Neural cell (in vitro differentiated cells): ENCODE data around the gene DCUN1D2. TPM values are rescaled to one million over a fixed set of nuclear protein-coding genes. Genes with fewer than 3 reads are reported as not detected.
"Not testable (repeated sequence)": the region's sequence is repeated elsewhere in the genome, so short reads cannot be mapped to it uniquely, and the experiment has no call there.

Experiments
- H2AFZ ChIP-seq: fragments of 200-600, 300-800 bp; sonication (generic), shearing (Covaris generic); 2 replicates; pipeline ENCODE4 v1.6.0; 2014; ENCODE audit warnings: low read depth, mild to moderate bottlenecking, antibody characterized with exemption, low read length, moderate library complexity
- H3F3A ChIP-seq: fragments of 200-600 bp; shearing (Covaris generic); 2 replicates; pipeline ENCODE4 v1.6.1; 2016; ENCODE audit warnings: mild to moderate bottlenecking, moderate library complexity, mixed read lengths, antibody characterized with exemption, low read length; ENCODE audit not compliant: insufficient read depth, poor library complexity, severe bottlenecking
- H3K27ac ChIP-seq: fragments of 200-600, 300-800 bp; sonication (generic), shearing (Covaris generic); 2 replicates; pipeline ENCODE4 v1.5.1; 2014; ENCODE audit warnings: mild to moderate bottlenecking, low read length, moderate library complexity
- H3K27me3 ChIP-seq: fragments of 300-800, 200-600 bp; sonication (generic), shearing (Covaris generic); 2 replicates; pipeline ENCODE4 v1.6.0; 2014; ENCODE audit warnings: mild to moderate bottlenecking, low read depth, low read length, moderate library complexity; ENCODE audit not compliant: insufficient read depth
- H3K36me3 ChIP-seq: fragments of 300-800, 200-600 bp; sonication (generic), shearing (Covaris generic); 2 replicates; pipeline ENCODE4 v1.5.1; 2014; ENCODE audit warnings: mild to moderate bottlenecking, antibody characterized with exemption, low read length, moderate library complexity; ENCODE audit not compliant: insufficient read depth
- H3K4me2 ChIP-seq: fragments of 300-800, 200-600 bp; sonication (generic), shearing (Covaris generic); 2 replicates; pipeline ENCODE4 v1.6.0; 2014; ENCODE audit warnings: mild to moderate bottlenecking, low read length
- H3K4me3 ChIP-seq: fragments of 300-800, 200-600 bp; sonication (generic), shearing (Covaris generic); 2 replicates; pipeline ENCODE4 v1.5.1; 2014; ENCODE audit warnings: mild to moderate bottlenecking, low read length, moderate library complexity
- H3K79me2 ChIP-seq: fragments of 200-600 bp; shearing (Covaris generic); replicated peaks from 2 replicates; pipeline ENCODE4 v1.6.0; 2014; ENCODE audit warnings: mild to moderate bottlenecking, low read length, moderate library complexity; ENCODE audit not compliant: insufficient read depth
- H3K9ac ChIP-seq: fragments of 300-800, 200-600 bp; sonication (generic), shearing (Covaris generic); 2 replicates; pipeline ENCODE4 v1.6.1; 2016; ENCODE audit warnings: mild to moderate bottlenecking, low read length, mixed read lengths
- H3K9me2 ChIP-seq: fragments of 200-600 bp; shearing (Covaris generic); 2 replicates; pipeline ENCODE4 v1.6.1; 2016; ENCODE audit warnings: mild to moderate bottlenecking, low read length, mixed read lengths; ENCODE audit not compliant: insufficient read depth
- H3K9me3 ChIP-seq: fragments of 200-600, 300-800 bp; sonication (generic), shearing (Covaris generic); 2 replicates; pipeline ENCODE4 v1.6.1; 2016; ENCODE audit warnings: mild to moderate bottlenecking, mixed run types, low read length, moderate library complexity, mixed read lengths
- H4K20me1 ChIP-seq: fragments of 200-600 bp; shearing (Covaris generic); 2 replicates; pipeline ENCODE4 v1.6.1; 2016; ENCODE audit warnings: mild to moderate bottlenecking, mixed run types; ENCODE audit not compliant: insufficient read depth
- CTCF ChIP-seq: fragments of 450-650 bp; IDR thresholded peaks from 2 replicates; pipeline ENCODE4 v1.5.1; 2014; ENCODE audit warnings: antibody characterized with exemption, mild to moderate bottlenecking, moderate library complexity; ENCODE audit not compliant: poor library complexity, severe bottlenecking
- EP300 ChIP-seq: fragments of 450-650 bp; conservative IDR thresholded peaks from 2 replicates; pipeline ENCODE4 v1.6.1; 2014; ENCODE audit warnings: antibody characterized with exemption, mild to moderate bottlenecking, moderate library complexity; ENCODE audit not compliant: poor library complexity, severe bottlenecking
- EZH2 ChIP-seq: fragments of 200-600, 300-800 bp; shearing (Covaris generic), sonication (generic); IDR thresholded peaks from 2 replicates; pipeline ENCODE4 v1.6.1; 2014; ENCODE audit warnings: antibody characterized with exemption, low read length, borderline replicate concordance, mild to moderate bottlenecking; ENCODE audit not compliant: insufficient read depth, poor library complexity, severe bottlenecking
- MXI1 ChIP-seq: fragments of 450-650 bp; conservative IDR thresholded peaks from 2 replicates; pipeline ENCODE4 v1.6.1; 2014; ENCODE audit warnings: antibody characterized with exemption, mild to moderate bottlenecking; ENCODE audit not compliant: poor library complexity, severe bottlenecking
- POLR2AphosphoS5 ChIP-seq: IDR thresholded peaks from 2 replicates; pipeline ENCODE4 v1.6.1; 2012
- RAD21 ChIP-seq: fragments of 450-650 bp; conservative IDR thresholded peaks from 2 replicates; pipeline ENCODE4 v1.6.1; 2014; ENCODE audit warnings: antibody characterized with exemption, mild to moderate bottlenecking, moderate library complexity
- REST ChIP-seq: IDR thresholded peaks from 2 replicates; pipeline ENCODE4 v1.6.1; 2012; ENCODE audit warnings: borderline replicate concordance
- SMC3 ChIP-seq: fragments of 450-650 bp; conservative IDR thresholded peaks from 2 replicates; pipeline ENCODE4 v1.6.1; 2014; ENCODE audit warnings: antibody characterized with exemption, mild to moderate bottlenecking, moderate library complexity; ENCODE audit not compliant: poor library complexity
- TAF1 ChIP-seq: IDR thresholded peaks from 2 replicates; pipeline ENCODE4 v1.6.1; 2012; ENCODE audit warnings: low read depth
- polyA plus RNA-seq: library from polyadenylated mRNA; depleted of rRNA; stranded (reverse); fragments of >200 nt; gene quantifications from 2 replicates; pipeline ENCODE4 v1.2.3, GENCODE V29; 2014

The DCUN1D2 gene
- polyA plus RNA-seq, 1 donor from 2014 or later, result 55.9 TPM

- no peak overlapping the region for H3K4me2 ChIP-seq
- H3K9me3 ChIP-seq, result no peaks in the 10 kb centered on the region
- H3K36me3 ChIP-seq, result peaks cover 10% of the 10 kb centered on the region
- H3K79me2 ChIP-seq, result peaks cover 3% of the 10 kb centered on the region
- no peak overlapping the region for H2AFZ ChIP-seq
- no peak overlapping the region for H3K9ac ChIP-seq
- H4K20me1 ChIP-seq, result no peaks in the 10 kb centered on the region
- no peak for TF ChIP-seq POLR2AphosphoS5
- TF ChIP-seq RAD21, result no peak
- TF ChIP-seq EP300, result no peak
- TF ChIP-seq EZH2, result no peak
- TF ChIP-seq MXI1, result no peak
- TF ChIP-seq CTCF, result no peak
- no peak for TF ChIP-seq TAF1
- no peak overlapping the region for H3K4me3 ChIP-seq
- no peak overlapping the region for H3K27ac ChIP-seq
- no peaks in the 10 kb centered on the region for H3F3A ChIP-seq
- no peaks in the 10 kb centered on the region for H3K9me2 ChIP-seq
- no peaks in the 10 kb centered on the region for H3K27me3 ChIP-seq
Observed at GRCh38 chr13:113526466-113527220, 36.1 kb upstream of the DCUN1D2 start.

GRCh38 chr13:113522438-113522837 lies 31.9 kb upstream of the DCUN1D2 start:
- not testable (repeated sequence) for H3K27me3 ChIP-seq, H3F3A ChIP-seq, H3K4me2 ChIP-seq, H2AFZ ChIP-seq, H4K20me1 ChIP-seq, H3K9ac ChIP-seq, H3K27ac ChIP-seq, H3K4me3 ChIP-seq, H3K9me3 ChIP-seq, H3K9me2 ChIP-seq, H3K79me2 ChIP-seq
- peaks cover 21% of the 10 kb centered on the region for H3K36me3 ChIP-seq

- Histone ChIP-seq H2AFZ (no peak overlapping the region), H3K27me3 (no peaks in the 10 kb centered on the region), H3K9me2 (no peaks in the 10 kb centered on the region), H3K79me2 (no peaks in the 10 kb centered on the region), H3K4me3 (no peak overlapping the region), H3K36me3 (peaks cover 16% of the 10 kb centered on the region), H3K4me2 (no peak overlapping the region), H3K27ac (no peak overlapping the region), H3F3A (no peaks in the 10 kb centered on the region), H4K20me1 (no peaks in the 10 kb centered on the region), H3K9ac (no peak overlapping the region), H3K9me3 (no peaks in the 10 kb centered on the region)
- no peak for TF ChIP-seq EZH2
- no peak for TF ChIP-seq REST
- TF ChIP-seq CTCF, result no peak
- TF ChIP-seq EP300, result no peak
- TF ChIP-seq MXI1, result no peak
- no peak for TF ChIP-seq SMC3
- TF ChIP-seq POLR2AphosphoS5, result no peak
- TF ChIP-seq RAD21, result no peak
- TF ChIP-seq TAF1, result no peak
Observed at GRCh38 chr13:113520571-113520970, 30.1 kb upstream of the DCUN1D2 start.
